8988T (cell line): Measurements from ENCODE around the gene PTPRN2.

Experiments
- DNase-seq: peaks from one replicate; pipeline ENCODE4 v3.0.0; 2011

The PTPRN2 gene

GRCh38 chr7:158602905-158603772 is 15.5 kb upstream of the PTPRN2 start:
- DNase-seq = no peak

GRCh38 chr7:158602041-158602440 is 14.4 kb upstream of the PTPRN2 start:
- DNase-seq = no peak

GRCh38 chr7:158601090-158601489 is 13.5 kb upstream of the PTPRN2 start:
- no peak for DNase-seq

GRCh38 chr7:158596745-158597144 is 9.1 kb upstream of the PTPRN2 start:
- DNase-seq = no peak

- DNase-seq = no peak
Measured at GRCh38 chr7:158596309-158596708, 8.7 kb upstream of the PTPRN2 start.

- DNase-seq = no peak
Measured at GRCh38 chr7:158595068-158595467, 7.4 kb upstream of the PTPRN2 start.

GRCh38 chr7:158592541-158592940 is 4.9 kb upstream of the PTPRN2 start:
- no peak for DNase-seq

GRCh38 chr7:158591944-158592343 is 4.3 kb upstream of the PTPRN2 start:
- no peak for DNase-seq

GRCh38 chr7:158590181-158590530 is 2.5 kb upstream of the PTPRN2 start:
- DNase-seq = no peak

GRCh38 chr7:158589653-158590052 is 2.0 kb upstream of the PTPRN2 start:
- DNase-seq = no peak

- DNase-seq = no peak
Measured at GRCh38 chr7:158588878-158589442, 1.3 kb upstream of the PTPRN2 start.

- DNase-seq = no peak
Measured at GRCh38 chr7:158588085-158588877, 658 bp upstream of the PTPRN2 start.

GRCh38 chr7:158586499-158587161 is 993 bp downstream of the PTPRN2 start:
- no peak for DNase-seq

GRCh38 chr7:158585721-158586498 is 1.7 kb downstream of the PTPRN2 start:
- DNase-seq = no peak

- no peak for DNase-seq
Measured at GRCh38 chr7:158584407-158584806, 3.2 kb downstream of the PTPRN2 start.

GRCh38 chr7:158583810-158584209 is 3.8 kb downstream of the PTPRN2 start:
- no peak for DNase-seq

- no peak for DNase-seq
Measured at GRCh38 chr7:158583143-158583542, 4.5 kb downstream of the PTPRN2 start.

GRCh38 chr7:158582089-158582456 is 5.5 kb downstream of the PTPRN2 start:
- DNase-seq = no peak

GRCh38 chr7:158581440-158582088 is 6.1 kb downstream of the PTPRN2 start:
- no peak for DNase-seq

GRCh38 chr7:158579662-158580646 is 7.7 kb downstream of the PTPRN2 start:
- no peak for DNase-seq
